GM12872 (cell line): Measurements from ENCODE around the gene PRDM2.

Experiments used
- TF ChIP-seq, protein P1 (sequence below): IDR thresholded peaks from 3 replicates; pipeline ENCODE4 v1.5.1; 2011; ENCODE audit warnings: low read depth, mild to moderate bottlenecking, low read length, moderate library complexity; ENCODE audit not compliant: insufficient read depth

Gene PRDM2

DNA sequence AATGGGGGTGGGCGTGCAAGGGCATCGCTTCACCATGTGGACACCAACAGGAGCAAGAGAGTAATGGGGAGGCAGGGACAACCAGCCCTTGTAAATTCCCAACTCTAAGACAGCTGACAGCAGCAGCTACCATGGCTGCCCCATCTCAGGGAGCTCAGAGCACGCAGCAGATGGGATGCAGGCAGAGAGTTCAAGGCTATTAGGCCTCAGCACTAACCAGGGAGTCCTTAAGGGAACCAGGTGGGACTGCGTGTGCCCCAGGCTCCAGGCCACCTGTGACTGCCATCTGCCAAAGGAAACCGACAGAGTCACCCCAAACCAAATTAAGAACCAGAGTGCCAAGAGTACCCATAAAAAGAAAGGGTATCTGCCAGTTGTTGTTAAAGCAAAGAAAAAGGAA is 33.7 kb upstream of the PRDM2 start:
- TF ChIP-seq, protein P1, sequence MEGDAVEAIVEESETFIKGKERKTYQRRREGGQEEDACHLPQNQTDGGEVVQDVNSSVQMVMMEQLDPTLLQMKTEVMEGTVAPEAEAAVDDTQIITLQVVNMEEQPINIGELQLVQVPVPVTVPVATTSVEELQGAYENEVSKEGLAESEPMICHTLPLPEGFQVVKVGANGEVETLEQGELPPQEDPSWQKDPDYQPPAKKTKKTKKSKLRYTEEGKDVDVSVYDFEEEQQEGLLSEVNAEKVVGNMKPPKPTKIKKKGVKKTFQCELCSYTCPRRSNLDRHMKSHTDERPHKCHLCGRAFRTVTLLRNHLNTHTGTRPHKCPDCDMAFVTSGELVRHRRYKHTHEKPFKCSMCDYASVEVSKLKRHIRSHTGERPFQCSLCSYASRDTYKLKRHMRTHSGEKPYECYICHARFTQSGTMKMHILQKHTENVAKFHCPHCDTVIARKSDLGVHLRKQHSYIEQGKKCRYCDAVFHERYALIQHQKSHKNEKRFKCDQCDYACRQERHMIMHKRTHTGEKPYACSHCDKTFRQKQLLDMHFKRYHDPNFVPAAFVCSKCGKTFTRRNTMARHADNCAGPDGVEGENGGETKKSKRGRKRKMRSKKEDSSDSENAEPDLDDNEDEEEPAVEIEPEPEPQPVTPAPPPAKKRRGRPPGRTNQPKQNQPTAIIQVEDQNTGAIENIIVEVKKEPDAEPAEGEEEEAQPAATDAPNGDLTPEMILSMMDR: no peak

DNA sequence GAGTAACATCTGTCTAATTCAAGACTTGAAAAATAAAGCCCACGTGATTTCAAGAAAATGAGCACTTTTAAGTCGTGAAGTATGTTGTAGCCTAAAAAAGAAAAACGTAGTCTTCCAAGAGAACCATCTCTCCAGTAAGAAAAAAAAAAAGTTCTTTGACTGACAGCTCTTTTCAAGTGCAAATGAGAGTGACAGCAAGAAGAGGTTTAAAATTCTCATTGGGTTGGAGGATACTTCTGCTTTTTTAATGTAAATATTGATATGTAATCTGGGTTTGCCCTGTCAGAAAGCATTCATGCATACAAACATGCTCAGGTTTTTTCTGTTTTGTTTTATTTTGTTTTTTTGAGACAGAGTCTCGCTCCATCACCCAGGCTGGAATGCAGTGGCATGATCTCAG is 32.3 kb upstream of the PRDM2 start:
- TF ChIP-seq, protein P1: no peak

DNA sequence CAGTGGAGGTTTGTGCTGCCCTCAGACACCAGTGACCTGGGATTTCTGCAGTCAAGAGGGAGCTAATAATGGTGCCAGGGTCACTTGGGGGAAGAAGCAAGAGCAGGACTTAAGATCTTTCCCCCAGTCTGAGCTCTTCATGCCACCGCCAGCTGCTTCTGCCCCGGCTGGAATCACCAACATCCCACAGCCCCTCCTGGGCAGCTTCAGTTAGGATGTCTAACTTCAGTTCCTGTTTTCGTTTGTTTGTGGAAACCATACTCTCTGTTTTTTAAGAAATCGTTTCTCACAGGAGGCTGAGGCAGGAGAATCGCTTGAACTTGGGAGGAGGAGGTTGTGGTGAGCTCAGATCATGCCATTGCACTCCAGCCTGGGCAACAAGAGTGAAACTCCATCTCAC is 25.6 kb upstream of the PRDM2 start:
- TF ChIP-seq, protein P1: no peak

DNA sequence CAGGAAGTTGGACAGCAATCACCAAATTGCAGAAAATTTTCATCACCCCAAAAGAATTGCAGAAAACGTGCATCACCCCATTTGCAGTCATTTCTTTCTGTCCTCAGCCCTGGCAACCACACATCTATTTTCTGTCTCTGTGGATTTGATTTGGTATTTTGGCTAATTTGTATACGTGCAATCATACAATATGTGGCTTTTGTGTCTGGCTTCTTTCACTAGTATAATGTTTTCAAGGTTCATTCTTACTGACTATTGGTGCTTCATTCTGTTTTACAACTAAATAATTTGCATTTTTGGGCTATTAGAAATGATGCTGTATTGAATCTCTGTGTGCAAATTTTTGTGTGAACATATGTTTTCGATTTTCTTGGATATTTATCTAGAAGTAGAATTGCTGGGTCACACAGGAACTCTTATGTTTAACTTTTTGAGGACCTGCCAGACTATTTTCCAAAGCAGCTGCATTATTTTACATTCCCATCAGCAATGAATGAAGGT is 24.8 kb upstream of the PRDM2 start:
- TF ChIP-seq, protein P1: no peak

DNA sequence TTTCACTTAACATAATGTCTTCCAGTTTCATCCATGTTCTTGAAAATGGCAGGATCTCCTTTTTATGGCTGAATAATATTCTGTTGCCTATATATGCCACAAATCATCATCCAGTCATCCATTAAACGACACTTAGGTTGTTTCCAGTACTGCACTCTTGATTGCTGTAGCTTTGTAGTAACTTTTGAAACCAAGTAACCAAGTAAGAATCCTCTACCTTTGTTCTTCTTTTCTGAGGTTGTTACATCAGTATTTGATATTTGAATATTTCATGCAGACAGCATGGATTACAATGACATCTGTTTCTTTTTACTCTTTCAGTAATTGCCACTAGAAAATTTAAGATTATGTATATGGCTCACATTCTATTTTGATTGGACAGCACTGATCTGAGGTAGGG is 22.1 kb upstream of the PRDM2 start:
- TF ChIP-seq, protein P1: no peak

DNA sequence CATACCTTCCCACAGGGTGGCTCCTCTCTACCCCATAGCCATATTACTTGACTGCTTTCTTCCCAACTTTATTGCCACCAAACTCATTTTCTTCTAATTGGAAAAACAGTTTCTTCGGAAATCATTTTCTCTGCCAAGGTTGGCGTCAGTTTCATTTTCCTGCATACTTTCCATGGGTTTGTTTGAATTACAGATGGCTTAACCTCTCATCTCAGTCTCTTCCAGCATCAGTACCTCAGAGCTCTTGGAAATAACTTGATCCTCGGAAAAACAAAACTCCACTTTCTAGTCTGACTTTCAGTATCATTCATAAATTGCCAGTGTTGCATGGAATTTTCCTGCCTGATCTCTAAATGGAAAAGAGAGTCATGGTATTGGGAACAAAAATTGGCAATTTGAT is 20.3 kb upstream of the PRDM2 start:
- TF ChIP-seq, protein P1: no peak

DNA sequence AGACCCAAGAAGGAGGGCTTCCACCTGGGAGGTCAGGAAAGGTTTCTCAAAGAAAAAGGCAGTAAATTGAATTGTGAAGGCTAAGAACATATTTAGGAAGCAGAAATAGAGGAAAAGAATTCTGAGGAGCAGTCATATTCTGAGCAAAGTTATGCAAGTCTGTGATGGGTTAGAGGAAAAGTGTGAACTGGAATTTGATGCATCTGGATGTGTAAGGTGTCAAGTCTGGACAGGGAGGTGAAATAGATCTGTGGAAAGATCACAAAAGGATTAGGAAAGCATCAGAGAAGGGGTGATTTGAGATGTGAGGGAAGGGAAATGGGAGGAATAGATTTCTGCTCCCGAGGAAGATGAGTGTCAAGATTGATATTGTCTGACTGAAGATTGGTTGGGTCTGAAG is 18.1 kb upstream of the PRDM2 start:
- TF ChIP-seq, protein P1: no peak

DNA sequence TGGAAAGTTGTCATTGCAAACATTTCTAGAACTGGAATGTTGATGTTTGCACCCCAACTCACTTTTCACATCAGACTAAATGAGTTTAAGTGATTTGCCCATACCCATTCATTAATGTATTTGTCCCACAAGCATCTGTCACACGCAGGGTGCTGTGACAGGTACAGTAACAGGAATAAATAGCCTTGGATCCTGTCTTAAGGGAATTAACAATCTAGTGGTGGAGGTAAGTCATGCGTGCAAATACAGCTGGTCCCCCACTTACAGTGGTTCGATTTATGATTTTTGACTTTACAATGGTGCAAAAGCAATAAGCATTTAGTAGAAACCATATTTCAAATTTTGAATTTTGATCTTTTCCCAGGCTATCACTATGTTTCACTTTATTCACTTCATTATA is 17.5 kb upstream of the PRDM2 start:
- TF ChIP-seq, protein P1: no peak
